H9 (cell line): Measurements from ENCODE around the gene POLG2. TPM values are rescaled to one million over a fixed set of nuclear protein-coding genes. Genes with fewer than 3 reads are reported as not detected.

Source experiments
- DNase-seq: peaks from one replicate; pipeline ENCODE4 v3.0.0-alpha.2; 2017
- H2AFZ ChIP-seq: one replicate; pipeline ENCODE4 v1.6.1; 2013; ENCODE audit warnings: mild to moderate bottlenecking, low read length, control low read depth, moderate library complexity
- H2AK5ac ChIP-seq: 2 replicates; pipeline ENCODE4 v1.6.1; 2013; ENCODE audit warnings: low read length, control low read depth, mixed read lengths; ENCODE audit not compliant: insufficient read length
- H2BK120ac ChIP-seq: one replicate; pipeline ENCODE4 v1.6.1; 2013; ENCODE audit warnings: low read depth, mild to moderate bottlenecking, low read length, control low read depth, inconsistent platforms; ENCODE audit not compliant: poor library complexity, severe bottlenecking
- H2BK12ac ChIP-seq: 2 replicates; pipeline ENCODE4 v1.6.1; 2013; ENCODE audit warnings: low read length, control low read depth, mixed read lengths, low read depth; ENCODE audit not compliant: insufficient read length
- H2BK15ac ChIP-seq: 2 replicates; pipeline ENCODE4 v1.6.1; 2013; ENCODE audit warnings: low read depth, low read length, control low read depth
- H2BK20ac ChIP-seq: one replicate; pipeline ENCODE4 v1.6.1; 2013; ENCODE audit warnings: low read depth, mild to moderate bottlenecking, low read length, control low read depth, inconsistent platforms; ENCODE audit not compliant: poor library complexity, severe bottlenecking
- H2BK5ac ChIP-seq: 2 replicates; pipeline ENCODE4 v1.6.1; 2013; ENCODE audit warnings: low read length, control low read depth, mixed read lengths; ENCODE audit not compliant: insufficient read length
- H3K14ac ChIP-seq: 2 replicates; pipeline ENCODE4 v1.6.1; 2013; ENCODE audit warnings: low read length, control low read depth; ENCODE audit not compliant: insufficient read depth
- H3K18ac ChIP-seq: 2 replicates; pipeline ENCODE4 v1.6.1; 2013; ENCODE audit warnings: low read depth, mild to moderate bottlenecking, mixed read lengths, low read length, control low read depth; ENCODE audit not compliant: insufficient read length
- H3K23ac ChIP-seq: 2 replicates; pipeline ENCODE4 v1.6.1; 2013; ENCODE audit warnings: low read length, control low read depth, mixed read lengths, low read depth; ENCODE audit not compliant: insufficient read length
- H3K23me2 ChIP-seq: 2 replicates; pipeline ENCODE4 v1.6.1; 2013; ENCODE audit warnings: low read depth, mild to moderate bottlenecking, mixed read lengths, low read length, control low read depth; ENCODE audit not compliant: insufficient read length, poor library complexity, severe bottlenecking
- H3K27ac ChIP-seq: 2 replicates; pipeline ENCODE4 v1.5.1; 2013; ENCODE audit warnings: low read length, control low read depth, mixed read lengths, low read depth; ENCODE audit not compliant: insufficient read length
- H3K27me3 ChIP-seq: 2 replicates; pipeline ENCODE4 v1.6.1; 2013; ENCODE audit warnings: low read length, control low read depth, inconsistent platforms; ENCODE audit not compliant: insufficient read depth
- H3K4ac ChIP-seq: 2 replicates; pipeline ENCODE4 v1.6.1; 2013; ENCODE audit warnings: low read depth, mild to moderate bottlenecking, control low read depth, inconsistent platforms, low read length, moderate library complexity
- H3K4me1 ChIP-seq: 2 replicates; pipeline ENCODE4 v1.6.1; 2013; ENCODE audit warnings: low read length, control low read depth, inconsistent platforms; ENCODE audit not compliant: insufficient read depth
- H3K4me2 ChIP-seq: 2 replicates; pipeline ENCODE4 v1.6.1; 2013; ENCODE audit warnings: low read length, control low read depth, mixed read lengths; ENCODE audit not compliant: insufficient read length, insufficient read depth
- H3K56ac ChIP-seq: 2 replicates; pipeline ENCODE4 v1.6.1; 2013; ENCODE audit warnings: low read depth, mild to moderate bottlenecking, mixed read lengths, low read length, control low read depth; ENCODE audit not compliant: insufficient read length
- H3K79me1 ChIP-seq: 2 replicates; pipeline ENCODE4 v1.6.1; 2013; ENCODE audit warnings: low read depth, mild to moderate bottlenecking, moderate library complexity, low read length, control low read depth, inconsistent platforms; ENCODE audit not compliant: insufficient read depth, poor library complexity, severe bottlenecking
- H3K79me2 ChIP-seq: 2 replicates; pipeline ENCODE4 v1.6.1; 2013; ENCODE audit warnings: low read length, control low read depth, inconsistent platforms; ENCODE audit not compliant: insufficient read depth
- H3K9ac ChIP-seq: 2 replicates; pipeline ENCODE4 v1.6.1; 2013; ENCODE audit warnings: low read length, control low read depth, mixed read lengths; ENCODE audit not compliant: insufficient read length; ENCODE audit errors: extremely low read depth
- H3K9me3 ChIP-seq: one replicate; pipeline ENCODE4 v1.6.1; 2013; ENCODE audit warnings: low read depth, low read length, inconsistent platforms; ENCODE audit not compliant: control insufficient read depth
- H3T11ph ChIP-seq: one replicate; pipeline ENCODE4 v1.6.1; 2013; ENCODE audit warnings: mild to moderate bottlenecking, low read length, control low read depth, inconsistent platforms
- H4K20me1 ChIP-seq: one replicate; pipeline ENCODE4 v1.6.1; 2013; ENCODE audit not compliant: control insufficient read depth, insufficient read length, insufficient read depth
- H4K5ac ChIP-seq: 2 replicates; pipeline ENCODE4 v1.6.1; 2013; ENCODE audit warnings: low read depth, mild to moderate bottlenecking, mixed read lengths, low read length, control low read depth; ENCODE audit not compliant: insufficient read length
- H4K8ac ChIP-seq: replicated peaks from 2 replicates; pipeline ENCODE4 v1.6.1; 2013; ENCODE audit warnings: low read length, control low read depth, mixed read lengths, low read depth; ENCODE audit not compliant: insufficient read length
- H4K91ac ChIP-seq: 2 replicates; pipeline ENCODE4 v1.6.1; 2013; ENCODE audit warnings: low read depth, mild to moderate bottlenecking, moderate library complexity, mixed read lengths, low read length, control low read depth; ENCODE audit not compliant: insufficient read length
- H3K27ac Mint-ChIP-seq, 3 experiments: 2 replicates in 2 of 3; 3 replicates in 1 of 3; pipeline ENCODE4 v1.8.0; 2020 to 2021; ENCODE audit warnings: mixed read lengths in 3 of 3, mild to moderate bottlenecking in 1 of 3, moderate library complexity in 1 of 3
- H3K27me3 Mint-ChIP-seq: 2 replicates; pipeline ENCODE4 v1.8.0; 2021; ENCODE audit warnings: low read depth, mild to moderate bottlenecking, moderate library complexity, mixed read lengths
- H3K36me3 Mint-ChIP-seq, 3 experiments: 2 replicates in 2 of 3; 3 replicates in 1 of 3; pipeline ENCODE4 v1.8.0; 2020 to 2021; ENCODE audit warnings: low read depth in 3 of 3, mixed read lengths in 3 of 3; ENCODE audit not compliant: insufficient read depth in 1 of 3
- H3K4me1 Mint-ChIP-seq, 2 experiments: 2 replicates each; pipeline ENCODE4 v1.8.0; 2020; ENCODE audit warnings: mixed read lengths in 2 of 2
- H3K4me3 Mint-ChIP-seq, 2 experiments: 2 replicates in 1 of 2; 3 replicates in 1 of 2; pipeline ENCODE4 v1.8.0; 2020 to 2021; ENCODE audit warnings: mild to moderate bottlenecking in 2 of 2, mixed read lengths in 2 of 2, moderate library complexity in 1 of 2
- H3K9me3 Mint-ChIP-seq, 2 experiments: 2 replicates in 1 of 2; 3 replicates in 1 of 2; pipeline ENCODE4 v1.8.0; 2020; ENCODE audit warnings: mild to moderate bottlenecking in 2 of 2, mixed read lengths in 2 of 2, moderate library complexity in 1 of 2
- CTCF ChIP-seq: fragments of 200-600 bp; sonication (generic); conservative IDR thresholded peaks from 3 replicates; pipeline ENCODE4 v1.8.0; 2021; ENCODE audit warnings: antibody characterized with exemption, mild to moderate bottlenecking
- WGBS: extraction: QIAGEN DNeasy Blood & Tissue Kit; methylation state at CpG from one replicate; pipeline ENCODE4 v1.1.7; 2013; ENCODE audit warnings: missing lambda C conversion rate, low lambda C conversion rate, mixed read lengths; ENCODE audit not compliant: insufficient read length; ENCODE audit errors: extremely low coverage; 5-methylcytosine and 5-hydroxymethylcytosine counted together
- total RNA-seq: library from RNA; stranded (reverse); gene quantifications from 2 replicates; pipeline ENCODE4 v1.2.1, GENCODE V29; 2021

The POLG2 gene
- total RNA-seq, 1 experiment from 2014 or later: 35.5 TPM

- Histone ChIP-seq H4K5ac (no peak overlapping the region), H3K9ac (no peak overlapping the region), H3K4ac (no peak overlapping the region), H3K14ac (no peak overlapping the region), H3K56ac (no peak overlapping the region), H3K79me1 (no peaks in the 10 kb centered on the region), H3K23me2 (no peaks in the 10 kb centered on the region), H3K79me2 (no peaks in the 10 kb centered on the region), H3K4me2 (no peak overlapping the region), H3K23ac (no peak overlapping the region), H3K27ac (no peak overlapping the region), H4K20me1 (no peaks in the 10 kb centered on the region), H3K9me3 (no peaks in the 10 kb centered on the region), H3K27me3 (no peaks in the 10 kb centered on the region), H2AFZ (no peak overlapping the region), H2BK12ac (no peak overlapping the region), H4K91ac (no peak overlapping the region), H2BK5ac (no peak overlapping the region), H3T11ph (no peak overlapping the region), H4K8ac (no peak overlapping the region), H2BK20ac (no peak overlapping the region), H3K4me1 (no peaks in the 10 kb centered on the region), H2BK120ac (no peak overlapping the region), H3K18ac (no peak overlapping the region), H2AK5ac (no peak overlapping the region), H2BK15ac (no peak overlapping the region)
- Mint-ChIP-seq H3K4me3 (no peak overlapping the region), H3K36me3 (peaks cover 10 to 61% (median 33%) of the 10 kb centered on the region in 3 experiments), H3K27me3 (no peaks in the 10 kb centered on the region), H3K4me1 (no peaks in the 10 kb centered on the region), H3K9me3 (no peaks in the 10 kb centered on the region), H3K27ac (peak overlapping the region in 2 of 3 experiments; percentile 69 to 83; a peak in 6 of 7 replicates)
- no peak for DNase-seq
- TF ChIP-seq CTCF: no peak
- WGBS: no CpG with 5 or more reads among the region's 7 CpGs
Observed at GRCh38 chr17:64538508-64539130, 41.8 kb upstream of the POLG2 start.
